HG03103 (cell line): ENCODE measurements around the gene PATL1.

ENCODE experiments used
- ATAC-seq: cut with Tn5 transposase; IDR thresholded peaks from one replicate; pipeline ENCODE4 v1.9.1; 2021; ENCODE audit warnings: low read depth; ENCODE audit not compliant: unreplicated experiment

The PATL1 gene

DNA sequence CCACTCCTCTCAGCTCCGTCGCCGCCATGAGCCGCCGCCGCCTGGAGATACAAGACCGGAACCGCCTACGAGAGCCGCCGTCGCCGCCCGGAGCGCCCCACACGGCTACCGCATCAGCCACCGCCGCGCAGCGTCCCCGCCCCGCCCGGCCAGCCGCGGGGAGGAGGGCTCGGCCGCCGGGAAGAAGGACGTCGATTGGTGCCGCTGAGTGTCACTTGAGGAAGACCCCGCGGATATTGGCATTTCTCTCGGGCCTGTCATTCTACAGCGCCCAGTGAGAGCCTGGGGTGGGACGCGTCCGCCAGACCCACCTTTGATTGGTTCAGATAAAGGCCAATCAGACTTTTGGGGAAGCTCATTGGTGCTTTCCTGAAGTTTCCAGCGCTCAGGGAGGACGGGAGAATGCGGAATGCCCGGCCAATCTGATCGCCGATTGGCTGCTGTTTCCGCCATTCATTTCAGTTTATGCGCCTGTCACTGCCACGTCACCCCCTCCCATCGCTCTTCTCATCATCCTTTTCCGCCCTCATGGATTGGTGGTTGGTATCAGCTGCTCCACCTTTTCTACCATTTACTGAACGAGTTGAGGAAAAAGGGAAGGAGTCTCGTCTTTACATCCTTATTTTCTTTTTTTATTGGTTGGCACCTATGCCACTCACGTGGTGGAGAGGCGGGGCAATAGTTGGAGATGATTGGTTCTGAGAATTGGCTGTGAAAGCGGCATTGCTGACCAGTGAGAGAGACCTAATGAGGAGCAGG, 53.0 kb downstream of the PATL1 start, which contains the start of gene OSBP:
Gene OSBP (minus strand): TSS at position 138 of the 759 bp plus-strand sequence. CDS start 110 bp downstream, at position 28.
- ATAC-seq, result peak; percentile 80

DNA sequence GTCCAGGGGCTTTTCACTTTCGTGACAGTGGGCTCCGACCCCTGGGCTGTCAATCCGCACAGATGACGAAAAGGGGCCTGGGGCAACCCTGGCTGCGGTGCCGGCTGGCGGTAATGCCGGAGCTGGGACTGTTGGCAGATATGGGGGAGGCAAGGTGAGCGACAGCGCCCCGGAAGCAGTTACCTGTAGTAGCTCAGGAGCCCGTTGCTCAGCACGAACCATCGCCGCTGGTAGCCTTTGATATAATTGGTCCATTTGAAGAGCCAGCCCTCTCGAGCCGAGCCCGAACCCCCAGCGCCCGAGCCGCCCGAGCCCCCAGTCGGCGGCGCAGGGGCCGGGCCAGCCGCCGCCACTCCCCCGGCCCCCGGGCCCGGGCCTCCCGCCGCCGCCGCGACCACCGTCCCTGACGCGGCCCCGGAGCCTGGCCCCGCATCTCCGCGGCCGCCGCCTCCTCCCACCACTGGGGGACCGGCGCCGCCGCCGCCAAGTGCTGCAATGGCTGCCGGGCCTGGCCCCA, 53.7 kb downstream of the PATL1 start:
- ATAC-seq, result peak; percentile 5

DNA sequence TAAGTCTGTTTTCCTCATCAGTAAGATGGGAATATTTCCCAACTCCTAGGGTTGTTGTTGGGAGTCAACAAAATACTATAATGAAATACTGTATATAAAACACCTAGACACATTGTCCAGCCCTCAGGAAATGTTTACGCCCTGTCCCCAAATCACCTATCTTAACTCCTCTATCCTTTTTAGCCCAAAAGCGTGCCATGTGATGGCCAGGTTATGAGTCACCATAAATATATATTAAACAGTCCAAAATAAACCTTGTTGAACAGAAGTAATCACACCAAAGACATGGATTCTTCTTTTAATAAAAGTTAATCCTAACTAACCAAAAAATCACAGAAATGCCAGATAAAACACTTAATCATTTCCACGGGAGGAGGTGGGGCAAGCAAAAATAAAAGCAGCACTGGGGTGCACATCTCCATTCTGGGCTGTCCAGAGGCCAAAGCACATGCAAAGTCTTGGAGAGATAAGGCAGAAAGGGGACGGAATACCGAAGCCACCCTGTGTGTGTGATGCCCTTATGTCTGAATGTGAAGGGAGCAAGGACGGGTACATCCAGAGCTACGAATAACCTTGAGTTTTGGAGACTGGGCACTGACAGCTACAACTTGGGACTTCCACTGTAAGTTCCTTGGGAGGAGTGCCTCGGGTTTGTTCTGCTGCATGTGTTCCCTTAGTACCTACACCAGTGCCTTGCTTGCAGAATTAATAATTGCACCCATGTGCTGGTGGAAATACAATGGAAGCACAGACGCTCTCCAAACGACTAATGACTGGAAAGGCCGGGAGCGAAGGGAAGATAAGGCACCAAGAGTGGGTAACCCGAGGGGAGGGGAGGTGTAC, 54.3 kb downstream of the PATL1 start:
- no peak for ATAC-seq

DNA sequence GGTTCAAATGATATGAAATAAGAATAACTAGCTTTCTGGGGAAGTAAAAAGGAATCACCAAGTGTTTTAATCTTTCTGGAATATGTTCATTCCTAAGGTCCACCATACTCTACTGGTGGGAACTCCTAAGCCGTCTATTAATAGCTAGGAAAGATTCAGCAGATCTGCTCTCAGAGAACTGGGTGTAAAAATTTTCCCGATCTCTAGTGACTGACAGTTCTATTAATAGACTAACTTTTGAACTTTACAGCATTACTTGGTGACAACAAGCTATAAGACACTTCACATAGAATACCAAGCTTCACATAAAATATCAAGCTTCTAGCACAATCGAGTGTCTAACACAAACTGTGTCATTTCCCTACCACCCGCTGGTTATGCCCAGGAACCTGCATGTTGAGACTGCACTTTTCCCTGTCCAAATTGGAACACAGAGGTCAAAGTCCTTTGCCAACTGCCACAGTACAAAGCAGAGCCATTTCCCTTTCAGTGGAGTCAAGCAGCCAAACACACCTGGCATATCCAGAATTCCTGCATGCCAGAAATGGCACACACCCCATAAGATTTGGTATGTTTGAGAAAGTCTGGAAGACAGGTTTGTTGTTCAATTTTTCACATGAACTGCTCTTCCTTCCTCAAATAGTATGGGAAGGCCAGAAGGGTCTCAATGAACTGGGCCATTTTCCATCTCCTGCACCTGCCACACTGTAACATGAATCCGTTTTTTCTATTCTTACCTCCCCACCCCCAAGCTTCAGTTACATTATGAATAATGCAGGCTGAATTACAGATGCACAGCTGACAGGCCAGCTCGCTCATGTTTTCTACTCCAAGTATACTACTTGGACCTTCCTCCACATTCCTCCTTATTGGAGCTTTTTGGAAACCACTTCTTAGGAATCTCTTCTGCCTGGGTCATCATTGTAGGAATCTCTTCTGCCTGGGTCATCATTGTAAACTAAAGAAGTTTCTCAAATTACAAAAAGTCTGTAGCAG, 57.0 kb downstream of the PATL1 start:
- no peak for ATAC-seq

DNA sequence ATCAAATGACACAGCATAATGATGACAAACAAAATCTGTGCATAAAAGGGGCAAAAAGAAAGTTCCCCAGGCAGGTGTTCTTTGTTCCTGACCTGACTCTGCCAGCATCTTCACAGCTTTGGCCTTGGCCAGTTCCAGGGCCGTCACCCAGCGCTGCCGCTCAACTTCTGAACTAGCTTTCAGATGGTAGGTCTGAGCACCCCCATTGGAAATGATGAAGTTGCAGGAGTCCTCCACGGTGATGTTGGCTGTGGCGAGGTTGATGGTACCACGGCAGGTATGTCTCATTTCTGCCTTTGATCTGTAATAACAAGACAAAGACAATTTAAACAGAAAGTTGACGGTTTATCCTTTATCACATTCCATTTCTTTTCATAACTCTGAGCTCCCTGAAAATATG, 58.5 kb downstream of the PATL1 start:
- ATAC-seq, result no peak

DNA sequence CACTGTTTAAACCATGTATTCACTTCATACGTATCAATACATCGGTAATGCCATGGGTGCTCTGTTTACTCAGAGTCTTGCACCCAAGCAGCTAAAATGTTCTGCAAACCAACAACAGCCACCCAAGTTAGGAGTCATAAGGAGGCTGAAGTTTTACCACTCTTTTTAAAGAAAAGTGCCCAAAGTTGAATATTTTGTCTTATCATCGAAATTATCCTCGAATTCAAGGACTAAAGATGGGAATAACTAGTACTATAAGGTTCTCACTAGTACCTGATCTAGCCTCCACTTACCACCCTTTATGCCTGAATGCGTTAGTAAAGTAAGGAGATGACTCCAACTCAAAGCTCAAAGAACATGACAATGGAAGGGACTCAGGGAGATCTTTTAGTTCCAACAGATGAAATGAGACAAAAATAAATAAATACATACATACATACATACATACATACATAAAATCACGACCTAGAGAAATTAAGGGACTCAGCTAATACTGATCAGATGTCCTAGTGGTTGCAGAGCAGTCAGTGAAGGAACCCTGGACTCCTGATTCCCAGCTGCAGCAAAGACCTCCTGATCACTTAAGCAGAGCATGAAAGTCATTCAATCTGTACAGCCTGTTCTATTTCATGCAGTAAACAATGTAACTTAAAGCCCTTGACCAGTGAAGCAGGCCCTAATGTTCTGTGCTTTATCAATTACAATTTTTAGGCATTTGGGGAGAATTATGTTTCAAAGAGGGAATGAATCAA, 61.0 kb downstream of the PATL1 start:
- ATAC-seq, result no peak

DNA sequence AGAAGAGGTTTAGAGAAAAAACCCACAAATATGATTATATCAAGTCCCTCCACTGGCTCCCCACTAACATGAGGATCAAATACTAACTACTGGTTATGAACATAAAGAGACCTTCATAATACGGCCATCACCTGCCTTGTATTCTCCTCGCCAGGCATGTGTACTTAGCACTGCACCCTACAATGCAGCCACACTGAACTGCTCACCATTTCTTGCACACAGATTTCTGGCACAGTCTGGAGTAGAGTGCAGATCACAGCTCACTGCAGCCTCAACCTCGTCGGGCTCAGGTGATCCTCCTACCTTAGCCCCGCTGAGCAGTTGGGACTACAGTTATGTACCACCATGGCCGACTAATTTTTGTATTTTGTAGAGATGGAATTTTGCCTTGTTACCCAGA, 66.4 kb downstream of the PATL1 start:
- ATAC-seq, result no peak

DNA sequence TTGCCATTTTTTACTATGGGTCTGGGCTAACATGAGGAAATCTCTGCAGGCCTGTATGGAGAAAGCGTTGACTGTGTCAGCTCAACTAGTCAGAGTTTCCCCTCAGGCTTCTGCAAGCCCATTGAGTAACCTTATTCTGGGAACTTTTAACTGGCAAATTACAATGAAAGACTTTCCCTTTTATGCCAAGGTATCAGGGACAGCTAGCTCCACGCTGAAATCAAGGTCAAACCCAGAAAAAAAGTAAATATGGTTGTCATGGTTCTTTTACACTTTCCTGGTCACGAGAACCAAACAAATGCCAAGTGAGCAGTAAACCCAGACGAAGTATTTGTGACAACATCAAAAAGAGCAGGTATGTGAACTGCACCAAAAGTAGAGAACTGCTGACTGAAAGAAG, 67.0 kb downstream of the PATL1 start:
- ATAC-seq, result no peak

DNA sequence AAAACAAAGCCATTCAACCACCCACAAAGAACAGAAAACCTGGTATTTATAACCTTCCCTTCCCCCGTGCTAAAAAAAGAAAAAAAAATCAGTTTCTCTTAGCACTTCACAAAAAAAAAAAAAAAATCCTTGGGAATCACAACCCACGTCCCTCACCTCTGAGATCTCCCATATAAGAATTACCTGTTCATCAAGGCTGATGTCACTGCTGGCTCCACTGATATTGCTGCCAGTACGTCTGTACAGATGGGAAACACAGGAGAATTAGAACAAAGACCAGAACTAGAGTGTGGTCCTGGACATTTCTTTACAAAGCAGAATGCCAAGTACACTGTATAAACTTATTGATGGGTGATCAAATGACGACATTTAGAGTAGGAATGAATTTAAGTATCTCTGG, 68.2 kb downstream of the PATL1 start:
- no peak for ATAC-seq

DNA sequence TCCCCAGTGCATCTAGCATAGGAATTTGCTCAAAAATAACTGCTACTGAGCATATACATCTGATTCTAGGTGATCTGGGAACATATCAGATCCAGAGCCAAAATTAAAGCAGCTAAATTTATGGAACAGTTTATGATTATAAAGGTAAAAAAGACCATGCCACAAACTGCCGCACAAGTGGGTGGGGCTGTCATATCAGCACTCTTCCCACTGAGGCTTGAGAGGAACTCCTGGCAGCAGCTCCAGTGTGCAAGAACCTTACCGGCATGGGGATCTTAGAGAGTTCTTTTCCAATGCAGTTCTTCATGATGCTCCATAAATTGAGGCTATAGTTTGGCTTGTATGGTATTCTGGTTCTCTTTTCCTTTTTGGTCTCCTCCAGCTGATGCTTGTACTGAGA, 68.6 kb downstream of the PATL1 start:
- ATAC-seq, result no peak

DNA sequence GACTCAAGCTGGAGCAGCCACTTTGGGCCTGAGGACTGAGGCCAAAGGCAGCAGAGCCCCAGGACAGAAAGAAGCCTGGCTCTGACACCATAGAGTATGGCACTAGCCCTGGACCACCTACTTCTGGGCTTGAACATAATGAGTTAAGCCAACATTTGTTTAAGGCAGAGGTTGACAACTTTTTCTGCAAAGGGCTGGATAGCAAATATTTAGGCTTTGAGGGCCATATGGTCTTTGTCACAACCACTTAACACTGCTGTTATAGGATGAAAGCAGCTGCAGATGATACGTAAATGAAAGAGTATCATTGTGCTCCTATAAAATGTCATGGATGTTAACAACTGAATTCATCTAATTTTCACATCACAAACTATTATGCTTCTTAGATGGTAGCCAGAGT, 69.9 kb downstream of the PATL1 start:
- ATAC-seq, result no peak
